ENCODE results near the gene UBE2H.
"Not testable (repeated sequence)": the region's sequence is repeated elsewhere in the genome, so short reads cannot be mapped to it uniquely, and the experiment has no call there.

UBE2H gene

GRCh38 chr7:129952653-129953560 lies at the start of gene UBE2H:
Gene UBE2H (minus strand): TSS chr7:129952960. CDS start chr7:129952555, 405 bp downstream.
- peak; percentile 89 for DNase-seq

- DNase-seq = no peak
Observed at GRCh38 chr7:129998446-129998845, 45.7 kb upstream of the UBE2H start.

- no peak for DNase-seq
Observed at GRCh38 chr7:129997285-129997684, 44.5 kb upstream of the UBE2H start.

- no peak for DNase-seq
Observed at GRCh38 chr7:129993275-129993674, 40.5 kb upstream of the UBE2H start.

- DNase-seq = no peak
Observed at GRCh38 chr7:129990403-129991192, 37.8 kb upstream of the UBE2H start.

- DNase-seq = no peak
Observed at GRCh38 chr7:129989466-129989865, 36.7 kb upstream of the UBE2H start.

- no peak for DNase-seq
Observed at GRCh38 chr7:129986600-129986999, 33.8 kb upstream of the UBE2H start.

GRCh38 chr7:129980667-129981066 lies 27.9 kb upstream of the UBE2H start:
- DNase-seq = no peak

GRCh38 chr7:129975309-129975708 lies 22.5 kb upstream of the UBE2H start:
- peak; percentile 90 for DNase-seq

- DNase-seq = no peak
Observed at GRCh38 chr7:129970816-129971215, 18.1 kb upstream of the UBE2H start.

GRCh38 chr7:129969881-129970446 lies 17.2 kb upstream of the UBE2H start:
- DNase-seq = no peak

GRCh38 chr7:129968592-129969383 lies 16.0 kb upstream of the UBE2H start:
- no peak for DNase-seq

GRCh38 chr7:129960204-129960475 lies 7.4 kb upstream of the UBE2H start:
- not testable (repeated sequence) for DNase-seq

- DNase-seq = no peak
Observed at GRCh38 chr7:129959471-129960203, 6.9 kb upstream of the UBE2H start.

GRCh38 chr7:129958643-129959470 lies 6.1 kb upstream of the UBE2H start:
- DNase-seq = no peak

- no peak for DNase-seq
Observed at GRCh38 chr7:129955993-129956543, 3.3 kb upstream of the UBE2H start.

GRCh38 chr7:129952086-129952652 lies 591 bp downstream of the UBE2H start:
- DNase-seq = no peak

- no peak for DNase-seq
Observed at GRCh38 chr7:129951226-129952085, 1.3 kb downstream of the UBE2H start.

GRCh38 chr7:129950933-129951225 lies 1.9 kb downstream of the UBE2H start:
- no peak for DNase-seq

All from NCI-H774 (cell line).